GM19240 (cell line): ENCODE measurements around the gene OR2B2.
"Not testable (repeated sequence)": the region's sequence is repeated elsewhere in the genome, so short reads cannot be mapped to it uniquely, and the experiment has no call there.

ENCODE experiments used
- DNase-seq: peaks from one replicate; pipeline ENCODE4 v3.0.0; 2011; ENCODE audit warnings: low spot score; ENCODE audit not compliant: insufficient read length

Gene OR2B2

GRCh38 chr6:27911956-27912446, at the start of gene OR2B2:
Gene OR2B2, minus strand, starts transcription at chr6:27912396. Its CDS starts 77 bp downstream, at chr6:27912319.
- no peak for DNase-seq

DNA sequence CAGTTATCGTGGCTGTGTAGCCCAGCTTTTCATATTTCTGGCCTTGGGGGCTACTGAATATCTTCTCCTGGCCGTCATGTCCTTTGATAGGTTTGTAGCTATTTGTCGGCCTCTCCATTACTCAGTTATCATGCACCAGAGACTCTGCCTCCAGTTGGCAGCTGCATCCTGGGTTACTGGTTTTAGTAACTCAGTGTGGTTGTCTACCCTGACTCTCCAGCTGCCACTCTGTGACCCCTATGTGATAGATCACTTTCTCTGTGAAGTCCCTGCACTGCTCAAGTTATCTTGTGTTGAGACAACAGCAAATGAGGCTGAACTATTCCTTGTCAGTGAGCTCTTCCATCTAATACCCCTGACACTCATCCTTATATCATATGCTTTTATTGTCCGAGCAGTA, 45.3 kb upstream of the OR2B2 start:
- DNase-seq, result no peak

- no peak for DNase-seq
These were observed 44.7 kb upstream of the OR2B2 start, which contains the start of gene OR2B6 for GRCh38 chr6:27956941-27957340. Gene OR2B6, plus strand, starts transcription at chr6:27957241. Its CDS starts 0 bp downstream, at chr6:27957241.

DNA sequence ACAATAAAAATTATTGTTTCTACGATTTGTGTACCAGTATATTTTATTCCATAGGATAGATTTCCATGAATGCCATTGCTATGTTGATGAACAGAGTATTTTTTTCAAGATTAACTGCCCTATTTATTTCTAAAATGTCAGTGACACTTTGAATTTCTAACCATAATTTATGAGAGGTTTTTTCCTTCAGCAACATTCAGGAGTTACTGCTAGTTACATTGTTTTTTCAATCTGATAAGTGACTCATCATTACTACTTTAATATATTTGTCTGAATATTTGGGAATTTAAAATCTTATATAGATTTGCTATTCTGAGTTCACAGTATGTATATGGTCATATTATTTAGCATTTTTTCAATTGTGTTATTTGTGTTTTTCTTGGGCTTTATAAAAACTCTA, 38.8 kb upstream of the OR2B2 start:
- DNase-seq, result no peak

- DNase-seq, result no peak
These were observed 36.0 kb upstream of the OR2B2 start for GRCh38 chr6:27948237-27948636.

DNA sequence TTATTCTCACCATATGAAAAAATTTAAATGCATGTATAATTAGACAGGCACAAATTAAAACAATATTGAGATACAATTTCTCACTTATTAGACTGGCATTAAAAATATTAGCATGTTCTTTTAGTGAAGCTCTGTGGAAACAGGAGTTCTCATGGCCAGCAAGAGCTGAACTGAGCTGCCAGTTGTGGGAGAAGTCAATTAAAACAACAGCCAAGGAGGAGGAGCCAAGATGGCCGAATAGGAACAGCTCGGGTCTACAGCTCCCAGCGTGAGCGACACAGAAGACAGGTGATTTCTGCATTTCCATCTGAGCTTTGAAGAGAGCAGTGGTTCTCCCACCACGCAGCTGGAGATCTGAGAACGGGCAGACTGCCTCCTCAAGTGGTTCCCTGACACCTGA, 30.9 kb upstream of the OR2B2 start:
- DNase-seq, result not testable (repeated sequence)

DNA sequence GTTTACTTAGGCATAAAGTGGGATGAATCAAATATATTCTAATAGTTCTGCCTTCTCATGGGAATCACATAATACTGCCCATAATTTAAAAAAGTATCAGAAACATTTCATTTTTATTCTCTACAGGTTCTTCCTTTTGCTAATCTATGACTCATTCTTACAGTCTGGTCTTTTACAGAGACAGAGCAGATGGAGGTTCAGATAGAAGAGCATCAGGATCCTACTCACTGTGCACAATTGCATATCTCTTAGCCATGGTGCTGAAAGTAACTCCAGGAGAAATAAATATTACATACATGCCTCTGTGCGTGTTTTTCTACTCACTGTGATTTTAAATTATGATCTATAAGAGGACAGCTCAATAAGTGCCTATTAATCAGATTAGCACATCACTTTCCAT, 28.6 kb upstream of the OR2B2 start:
- DNase-seq, result no peak

DNA sequence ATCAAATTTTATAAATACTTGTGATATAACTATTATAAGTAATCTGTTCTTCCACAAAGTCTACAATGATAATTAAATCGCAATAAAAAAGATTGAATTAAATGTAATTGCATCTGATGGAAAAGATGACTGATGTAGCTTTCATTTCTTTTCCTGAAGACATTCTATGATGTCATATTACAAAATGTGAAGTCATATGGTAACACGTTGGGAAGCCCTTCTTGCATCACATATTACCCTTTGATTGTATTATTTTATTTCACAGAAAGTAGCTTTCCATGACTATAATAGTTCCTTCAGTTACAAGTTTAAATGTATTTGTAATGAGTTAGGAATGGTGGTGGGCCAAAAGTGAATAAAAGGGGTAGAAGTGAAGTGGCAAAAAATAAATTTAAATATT, 19.0 kb upstream of the OR2B2 start:
- DNase-seq, result no peak

DNA sequence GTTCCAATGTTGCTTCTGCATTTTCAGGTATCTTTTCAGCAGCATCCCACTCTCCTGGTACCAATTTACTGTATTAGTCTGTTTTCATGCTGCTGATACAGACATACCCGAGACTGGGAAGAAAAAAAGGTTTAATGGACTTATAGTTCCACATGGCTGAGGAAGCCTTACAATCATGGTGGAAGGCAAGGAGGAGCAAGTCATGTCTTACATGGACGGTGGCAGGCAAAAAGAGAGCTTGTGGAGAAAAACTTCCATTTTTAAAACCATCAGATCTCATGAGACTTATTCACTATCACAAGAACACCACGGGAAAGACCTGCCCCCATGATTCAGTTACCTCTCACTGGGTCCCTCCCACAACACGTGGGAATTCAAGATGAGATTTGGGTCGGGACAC, 17.7 kb upstream of the OR2B2 start:
- DNase-seq, result not testable (repeated sequence)

DNA sequence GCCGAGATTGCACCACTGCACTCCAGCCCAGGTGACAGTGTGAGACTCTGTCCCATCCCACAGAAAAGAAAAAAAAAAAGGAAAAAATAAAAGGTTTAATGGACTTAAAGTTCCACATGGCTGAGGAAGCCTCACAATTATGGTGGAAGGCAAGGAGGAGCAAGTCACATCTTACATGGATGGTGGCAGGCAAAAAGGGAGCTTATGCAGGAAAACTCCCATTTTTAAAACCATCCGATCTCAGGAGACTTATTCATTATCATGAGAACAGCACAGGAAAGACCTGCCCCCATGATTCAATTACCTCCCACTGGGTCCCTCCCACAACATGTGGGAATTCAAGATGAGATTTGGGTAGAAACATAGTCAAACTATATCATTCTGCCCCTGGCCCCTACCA, 15.8 kb upstream of the OR2B2 start:
- not testable (repeated sequence) for DNase-seq

DNA sequence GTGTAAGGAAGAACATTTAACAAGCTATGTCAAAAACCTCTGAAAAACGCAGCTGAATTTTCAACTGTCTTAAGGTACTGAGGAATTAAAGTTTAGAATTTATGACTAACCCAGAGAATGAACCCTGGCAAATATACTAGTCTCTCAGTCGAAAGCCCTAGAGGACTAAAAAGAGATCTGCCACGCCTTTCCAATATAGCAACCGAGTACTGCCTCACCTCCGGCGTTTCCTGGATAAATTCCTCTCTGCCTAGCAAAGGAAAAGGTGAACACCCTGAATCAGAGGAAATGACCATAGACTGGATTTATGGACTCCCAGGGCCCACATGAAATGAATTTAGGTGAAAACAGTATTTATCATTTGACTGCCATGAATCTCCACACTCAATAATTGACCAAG, 12.0 kb upstream of the OR2B2 start:
- no peak for DNase-seq

- DNase-seq, result no peak
These were observed 10.8 kb upstream of the OR2B2 start for GRCh38 chr6:27922949-27923348.

GRCh38 chr6:27908017-27908416, 4.2 kb downstream of the OR2B2 start:
- no peak for DNase-seq

- no peak for DNase-seq
These were observed 9.6 kb downstream of the OR2B2 start for GRCh38 chr6:27902335-27903314.

DNA sequence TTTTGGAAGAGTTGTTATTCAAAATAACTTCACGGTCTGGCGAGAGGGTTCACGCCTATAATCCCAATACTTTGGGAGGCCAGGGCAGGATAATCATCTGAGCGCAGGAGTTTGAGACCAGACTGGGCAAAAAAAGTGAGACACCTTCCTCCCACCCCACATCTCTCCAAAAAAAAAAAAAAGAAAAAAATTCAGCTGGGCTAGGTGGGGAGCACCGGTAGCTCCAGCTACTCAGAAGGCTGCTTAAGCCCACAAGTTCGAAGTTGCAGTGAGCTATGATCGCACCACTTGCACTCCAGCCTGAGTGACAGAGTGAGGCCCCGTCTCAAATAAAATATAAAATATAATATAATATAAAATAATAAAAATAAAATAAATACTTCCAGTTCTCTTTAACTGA, 10.4 kb downstream of the OR2B2 start:
- no peak for DNase-seq

DNA sequence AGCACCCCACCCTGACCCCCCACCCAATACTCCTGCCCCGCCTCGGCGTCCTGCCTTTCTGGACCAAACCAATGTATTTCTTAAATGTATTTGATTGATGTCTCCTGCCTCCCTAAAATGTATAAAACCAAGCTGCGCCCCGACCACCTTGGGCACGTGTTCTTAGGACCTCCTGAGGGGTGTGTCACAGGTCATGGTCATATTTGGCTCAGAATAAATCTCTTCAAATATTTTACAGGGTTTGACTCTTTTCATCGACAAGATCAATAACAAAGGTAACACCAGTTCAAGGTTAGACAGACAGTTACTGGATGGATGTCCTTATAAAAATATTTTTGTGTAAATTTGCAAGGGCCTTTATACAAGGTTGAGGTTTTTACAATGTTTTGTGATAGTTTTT, 12.0 kb downstream of the OR2B2 start:
- DNase-seq, result not testable (repeated sequence)

DNA sequence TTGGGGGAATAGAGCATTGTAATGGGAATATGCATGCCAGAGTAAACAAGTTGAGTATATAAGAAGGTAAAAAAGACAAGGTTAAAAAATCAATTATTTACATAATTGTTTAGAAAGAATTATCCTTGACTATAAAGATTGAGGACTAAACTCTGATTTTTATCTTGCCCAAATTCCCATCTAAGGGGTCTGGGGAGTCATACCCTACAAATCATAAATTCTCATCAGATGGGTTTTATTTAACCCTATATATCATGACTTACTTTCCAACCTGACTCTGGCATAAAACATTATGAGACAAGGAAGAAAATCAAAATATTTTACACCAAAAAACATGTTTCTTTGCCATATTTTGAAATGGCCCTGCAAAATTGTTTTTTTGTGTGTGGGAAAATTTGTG, 12.7 kb downstream of the OR2B2 start:
- no peak for DNase-seq

DNA sequence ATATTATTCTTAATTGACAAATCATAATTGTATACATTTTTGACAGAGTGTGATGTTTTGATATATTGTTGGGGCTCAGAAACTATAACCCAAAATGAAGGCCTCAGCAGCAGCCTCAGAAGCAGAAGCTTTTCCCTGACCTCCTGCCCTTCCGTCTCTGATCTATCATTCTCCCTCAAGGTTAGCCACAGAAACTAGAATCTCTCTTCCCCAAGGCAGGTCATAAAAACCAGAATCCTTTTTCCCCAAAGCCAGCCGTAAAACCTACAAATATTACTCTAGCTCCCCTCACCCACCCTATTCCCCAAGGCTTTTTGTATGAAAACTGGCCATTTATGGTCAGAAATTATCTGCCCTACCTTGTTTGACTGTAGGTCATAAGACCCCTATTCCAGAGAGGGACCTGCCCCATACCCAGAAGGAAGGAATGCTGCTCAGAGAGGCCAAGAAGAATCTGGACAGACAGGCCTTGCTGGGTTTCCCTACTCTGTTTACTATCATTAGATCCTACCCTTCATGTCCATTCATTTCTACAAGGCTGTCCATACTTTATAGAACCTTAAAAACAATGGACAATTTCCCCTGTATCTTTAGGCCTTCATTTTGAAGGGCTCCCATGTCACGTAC, 14.5 kb downstream of the OR2B2 start:
- no peak for DNase-seq

DNA sequence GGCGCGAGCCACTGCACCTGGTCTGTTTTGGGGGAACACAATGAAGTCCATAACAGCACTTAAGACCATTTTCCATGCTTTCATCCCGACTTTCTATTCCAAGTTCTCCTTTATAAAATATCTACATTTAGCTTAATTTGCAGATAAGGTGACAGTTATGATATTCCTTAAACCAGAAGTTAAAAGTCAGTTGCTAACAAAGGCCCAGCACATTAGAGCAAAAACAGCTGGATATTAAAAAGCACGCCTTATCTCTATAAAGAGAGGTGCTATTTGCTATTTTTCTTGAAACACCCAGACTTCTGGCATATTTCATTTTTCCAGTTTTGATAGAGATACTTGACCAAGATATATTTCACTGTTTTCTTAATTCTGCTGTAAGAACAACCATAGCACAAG, 15.8 kb downstream of the OR2B2 start:
- no peak for DNase-seq

DNA sequence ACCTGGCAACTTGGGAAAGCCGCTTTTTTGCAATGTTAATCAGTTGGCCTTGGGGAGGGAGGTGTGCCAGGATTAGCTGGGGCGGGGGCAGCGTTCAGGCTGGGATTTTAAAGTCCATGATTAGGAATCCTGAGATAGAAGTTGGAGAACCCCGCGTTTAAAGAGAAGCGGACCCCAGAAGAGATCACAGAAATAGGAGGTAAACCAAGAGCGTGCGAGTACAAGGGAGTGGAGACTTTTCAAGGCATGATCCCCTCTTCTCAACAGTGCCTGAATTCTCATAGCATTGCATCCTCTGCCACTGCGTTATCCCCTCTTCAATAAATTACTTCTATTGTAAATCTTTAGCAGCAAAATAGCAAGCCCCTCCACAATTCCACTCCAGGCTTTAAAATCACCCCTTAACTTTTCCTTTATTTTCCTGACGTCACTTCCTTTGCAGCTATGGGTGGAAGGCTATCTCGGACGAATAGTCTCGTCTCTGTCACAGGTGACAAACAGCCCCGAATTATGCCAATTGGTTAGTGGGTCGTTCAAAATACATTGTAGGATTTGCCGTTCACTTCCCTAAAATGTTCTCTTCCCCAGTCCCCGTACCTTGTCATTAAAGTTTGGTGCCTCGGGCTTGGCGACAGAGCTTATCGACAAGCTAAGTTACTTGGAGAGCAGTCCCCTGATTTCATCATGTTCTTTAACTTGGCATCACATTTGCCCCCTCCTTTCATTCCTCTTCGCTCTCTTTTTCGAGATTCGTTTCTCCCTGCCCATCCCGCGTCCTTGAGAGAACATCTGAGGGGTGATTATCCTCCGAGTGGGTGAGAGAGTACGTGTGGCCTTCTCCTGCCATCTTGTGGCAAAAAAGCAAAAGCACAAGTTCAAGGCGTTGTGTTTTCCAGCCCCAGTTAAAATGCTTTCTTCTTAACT, 17.1 kb downstream of the OR2B2 start:
- DNase-seq, result no peak
